Ovary (tissue), 9 donors: ENCODE data around the gene OR52A1. TPM values are rescaled to one million over a fixed set of nuclear protein-coding genes. Genes with fewer than 3 reads are reported as not detected.

Experiments used
- DNase-seq, 5 donors: peaks; one replicate each; pipeline ENCODE4 v3.0.0-alpha.2; 2019 to 2020
- H3K27ac ChIP-seq, 2 donors: fragments of 200-600 bp; one replicate each; pipeline versions ENCODE4 v1.5.1 to v1.8.0; 2019 to 2022
- H3K27me3 ChIP-seq: fragments of 200-600 bp; one replicate; pipeline ENCODE4 v1.8.0; 2022
- H3K36me3 ChIP-seq: fragments of 200-600 bp; sonication (generic); one replicate; pipeline ENCODE4 v1.5.1; 2019
- H3K4me1 ChIP-seq: one replicate; pipeline ENCODE4 v1.8.1; 2013; ENCODE audit warnings: mild to moderate bottlenecking, moderate library complexity; ENCODE audit not compliant: insufficient read depth
- H3K4me3 ChIP-seq: fragments of 200-600 bp; sonication (generic); one replicate; pipeline ENCODE4 v1.5.1; 2017
- H3K9me3 ChIP-seq, 2 donors: fragments of 200-600 bp in 1 of 2; sonication (generic) in 1 of 2; one replicate each; pipeline versions ENCODE4 v1.5.1 to v1.8.1; 2013 to 2019; ENCODE audit warnings: mild to moderate bottlenecking in 1 of 2, moderate library complexity in 1 of 2
- EP300 ChIP-seq: sonication (generic); formaldehyde crosslinking; IDR thresholded peaks from one replicate; pipeline ENCODE4 v1.6.1; 2017; ENCODE audit warnings: antibody characterized with exemption
- POLR2A ChIP-seq: fragments of 450-650 bp; IDR thresholded peaks from one replicate; pipeline ENCODE4 v1.6.1; 2017; ENCODE audit warnings: antibody characterized with exemption, mild to moderate bottlenecking, moderate library complexity
- WGBS, 3 donors: extraction: QIAGEN DNeasy Blood & Tissue Kit in 1 of 3; methylation state at CpG; one replicate each; pipeline versions ENCODE4 v1.1.5 to v1.1.7; 2013 to 2017; 5-methylcytosine and 5-hydroxymethylcytosine counted together
- intact Hi-C, 4 donors: fragments of 100-400 bp; cut with DNase I; formaldehyde crosslinking; loops; one replicate each; pipeline versions ENCODE4 v1.11.0 to v1.15.1; 2022 to 2023
- polyA plus RNA-seq, 2 donors: library from polyadenylated mRNA; stranded (reverse); fragments of 200-250 nt in 1 of 2; fragments of 350-450 nt in 1 of 2; fragmentation: Illumina TruSeq in 1 of 2; extraction: RNeasy Lipid Tissue Mini Kit (QIAGEN cat#74804) in 1 of 2; gene quantifications; one replicate each; pipeline ENCODE4 v1.2.3, GENCODE V29; 2013 to 2014
- total RNA-seq, 7 donors: library from RNA; depleted of rRNA in 2 of 7; stranded (reverse); fragments of >200 nt in 2 of 7; fragmentation: NEBNext Ultra II Directional in 3 of 7; extraction: Animal tissue kit (Norgen Biotek cat#: 25700) in 3 of 7; gene quantifications; one replicate each; pipeline versions ENCODE4 v1.1.0 to v1.2.4, GENCODE V29; 2016 to 2023
- TF ChIP-seq, protein P1 (sequence below), 3 donors: fragments of 450-650 bp in 2 of 3; fragments of 200-600 bp in 1 of 3; IDR thresholded peaks; one replicate each; pipeline versions ENCODE4 v1.5.1 to v1.8.0; 2016 to 2022; ENCODE audit warnings: antibody characterized with exemption in 3 of 3, mild to moderate bottlenecking in 1 of 3
- donor health status: DM: no; HTN: no; CAD: no; lungs with moderate emphysema.
- donor health status: DM: no; HTN: no; CAD: no.
- donor health status: Bipolar disorder and iron deficiency.
- donor health status: DM: yes; HTN: yes; CAD: no.
- donor health status: DM: no; HTN: no; CAD: no.
- donor health status: DM: yes; HTN: yes; CAD: no.

Gene OR52A1
- total and polyA plus RNA-seq, 9 donors, result 0.02 TPM; not detected in 8

GRCh38 chr11:5115339-5115738 is 39.2 kb downstream of the OR52A1 start:
- DNase-seq, result no peak
- no peak overlapping the region for H3K27ac ChIP-seq
- no peak for TF ChIP-seq EP300
- no peaks in the 10 kb centered on the region for H3K9me3 ChIP-seq
- H3K27me3 ChIP-seq, result no peaks in the 10 kb centered on the region
- intact Hi-C loops, result no loop called here
- WGBS, 3 donors, result 69 to 83% (median 71%) methylated on average over 3 of the region's 3 CpGs
- no peaks in the 10 kb centered on the region for H3K36me3 ChIP-seq
- H3K4me3 ChIP-seq, result no peak overlapping the region
- no peaks in the 10 kb centered on the region for H3K4me1 ChIP-seq

DNA sequence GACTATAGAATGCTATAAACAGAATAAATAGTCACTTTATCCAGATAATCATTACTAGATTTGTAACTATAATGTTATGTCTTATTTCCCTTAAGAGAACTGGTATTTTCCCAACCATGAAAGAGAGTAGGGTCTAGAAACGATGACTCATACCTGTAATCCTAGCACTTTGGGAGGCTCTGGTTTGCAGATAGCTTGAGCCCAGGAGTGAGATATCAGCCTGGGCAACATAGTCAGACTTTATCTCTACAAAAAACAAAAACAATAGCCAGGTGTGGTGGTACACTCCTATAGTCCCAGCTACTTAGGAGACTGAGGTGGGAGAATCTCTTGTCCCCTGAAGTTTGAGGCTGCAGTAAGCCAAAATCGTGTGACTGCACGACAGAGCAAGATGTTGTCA is 47.3 kb downstream of the OR52A1 start:
- no peaks in the 10 kb centered on the region for H3K4me1 ChIP-seq
- intact Hi-C loops, result no loop called here
- DNase-seq, result no peak
- H3K36me3 ChIP-seq, result no peaks in the 10 kb centered on the region
- no peaks in the 10 kb centered on the region for H3K27me3 ChIP-seq
- H3K27ac ChIP-seq, result no peak overlapping the region
- 56 to 66% (median 60%) methylated on average over 3 of the region's 3 CpGs for WGBS, 3 donors
- no peak overlapping the region for H3K4me3 ChIP-seq
- no peaks in the 10 kb centered on the region for H3K9me3 ChIP-seq
- TF ChIP-seq EP300, result no peak
- no peak for TF ChIP-seq POLR2A
- TF ChIP-seq, protein P1, sequence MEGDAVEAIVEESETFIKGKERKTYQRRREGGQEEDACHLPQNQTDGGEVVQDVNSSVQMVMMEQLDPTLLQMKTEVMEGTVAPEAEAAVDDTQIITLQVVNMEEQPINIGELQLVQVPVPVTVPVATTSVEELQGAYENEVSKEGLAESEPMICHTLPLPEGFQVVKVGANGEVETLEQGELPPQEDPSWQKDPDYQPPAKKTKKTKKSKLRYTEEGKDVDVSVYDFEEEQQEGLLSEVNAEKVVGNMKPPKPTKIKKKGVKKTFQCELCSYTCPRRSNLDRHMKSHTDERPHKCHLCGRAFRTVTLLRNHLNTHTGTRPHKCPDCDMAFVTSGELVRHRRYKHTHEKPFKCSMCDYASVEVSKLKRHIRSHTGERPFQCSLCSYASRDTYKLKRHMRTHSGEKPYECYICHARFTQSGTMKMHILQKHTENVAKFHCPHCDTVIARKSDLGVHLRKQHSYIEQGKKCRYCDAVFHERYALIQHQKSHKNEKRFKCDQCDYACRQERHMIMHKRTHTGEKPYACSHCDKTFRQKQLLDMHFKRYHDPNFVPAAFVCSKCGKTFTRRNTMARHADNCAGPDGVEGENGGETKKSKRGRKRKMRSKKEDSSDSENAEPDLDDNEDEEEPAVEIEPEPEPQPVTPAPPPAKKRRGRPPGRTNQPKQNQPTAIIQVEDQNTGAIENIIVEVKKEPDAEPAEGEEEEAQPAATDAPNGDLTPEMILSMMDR (IDR thresholded peaks at IDR 0.05), result no peak

DNA sequence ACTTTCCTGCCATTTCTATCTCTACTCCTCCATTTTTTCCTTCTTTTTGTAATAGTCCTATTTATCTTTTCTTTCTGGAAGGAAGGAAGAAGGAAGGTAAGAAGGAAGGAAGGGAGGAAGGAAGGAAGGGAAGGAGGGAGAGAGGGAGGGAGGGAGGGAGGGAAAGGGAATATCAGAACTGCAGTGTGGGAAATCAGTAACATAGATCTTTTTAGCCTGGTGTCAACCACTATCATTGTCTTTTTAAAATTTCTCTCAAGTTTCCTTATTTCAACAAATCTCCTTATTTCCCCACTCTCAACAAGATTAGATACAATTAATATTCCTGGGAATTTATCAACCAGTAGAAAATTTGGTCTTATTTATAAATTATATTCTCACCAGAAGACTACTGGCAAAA is 51.5 kb downstream of the OR52A1 start:
- TF ChIP-seq EP300 (no peak), POLR2A (no peak)
- TF ChIP-seq, protein P1 (IDR thresholded peaks at IDR 0.05), result no peak
- Histone ChIP-seq H3K4me3 (no peak overlapping the region), H3K27me3 (no peaks in the 10 kb centered on the region), H3K27ac (no peak overlapping the region), H3K4me1 (no peaks in the 10 kb centered on the region), H3K9me3 (no peaks in the 10 kb centered on the region), H3K36me3 (no peaks in the 10 kb centered on the region)
- intact Hi-C loops, result no loop called here
- no peak for DNase-seq

GRCh38 chr11:5102246-5102645 is 52.3 kb downstream of the OR52A1 start:
- WGBS, 3 donors, result 11 to 27% (median 19%) methylated on average over 2 of the region's 2 CpGs
- no peaks in the 10 kb centered on the region for H3K27me3 ChIP-seq
- no peaks in the 10 kb centered on the region for H3K4me1 ChIP-seq
- intact Hi-C loops, result no loop called here
- H3K4me3 ChIP-seq, result no peak overlapping the region
- TF ChIP-seq, protein P1 (IDR thresholded peaks at IDR 0.05), result no peak
- TF ChIP-seq EP300 (no peak), POLR2A (no peak)
- no peak overlapping the region for H3K27ac ChIP-seq
- no peak for DNase-seq
- H3K36me3 ChIP-seq, result no peaks in the 10 kb centered on the region
- no peaks in the 10 kb centered on the region for H3K9me3 ChIP-seq

- TF ChIP-seq, protein P1 (IDR thresholded peaks at IDR 0.05), result no peak
- TF ChIP-seq EP300 (no peak), POLR2A (no peak)
- intact Hi-C loops, result no loop called here
- WGBS, 3 donors, result 61 to 79% (median 70%) methylated on average over 2 of the region's 2 CpGs
- Histone ChIP-seq H3K4me3 (no peak overlapping the region), H3K4me1 (no peaks in the 10 kb centered on the region), H3K36me3 (no peaks in the 10 kb centered on the region), H3K27me3 (no peaks in the 10 kb centered on the region), H3K27ac (no peak overlapping the region), H3K9me3 (no peaks in the 10 kb centered on the region)
- no peak for DNase-seq
Observed at GRCh38 chr11:5096011-5096410, 58.5 kb downstream of the OR52A1 start.

Other genes starting within 250 kb of the OR52A1 start
- not detected for gene OR51G2, start 235.4 kb downstream of the OR52A1 start, total RNA-seq
- not detected for gene OR51G2, start 235.4 kb downstream of the OR52A1 start, polyA plus RNA-seq
- not detected for gene OR51G1, start 230.4 kb downstream of the OR52A1 start, total RNA-seq
- not detected for gene OR51G1, start 230.4 kb downstream of the OR52A1 start, polyA plus RNA-seq
- gene OR51A4, start 207.2 kb downstream of the OR52A1 start, total RNA-seq, result not detected
- gene OR51A4, start 207.2 kb downstream of the OR52A1 start, polyA plus RNA-seq, result not detected
- not detected for gene OR51A2, start 199.0 kb downstream of the OR52A1 start, total RNA-seq
- not detected for gene OR51A2, start 199.0 kb downstream of the OR52A1 start, polyA plus RNA-seq
- gene OR51L1, start 159.9 kb downstream of the OR52A1 start, total RNA-seq, result not detected
- gene OR51L1, start 159.9 kb downstream of the OR52A1 start, polyA plus RNA-seq, result not detected
- not detected for gene OR52J3, start 108.2 kb downstream of the OR52A1 start, total RNA-seq
- not detected for gene OR52J3, start 108.2 kb downstream of the OR52A1 start, polyA plus RNA-seq
- gene OR52E2, start 95.1 kb downstream of the OR52A1 start, total RNA-seq, result not detected
- not detected for gene OR52E2, start 95.1 kb downstream of the OR52A1 start, polyA plus RNA-seq
- gene OR52E1, start 85.2 kb downstream of the OR52A1 start, total RNA-seq, result not detected
- gene OR52E1, start 85.2 kb downstream of the OR52A1 start, polyA plus RNA-seq, result not detected
- not detected for gene OR52A5, start 16.4 kb downstream of the OR52A1 start, total RNA-seq
- not detected for gene OR52A5, start 16.4 kb downstream of the OR52A1 start, polyA plus RNA-seq
- not detected for gene OR51V1, start 45.9 kb upstream of the OR52A1 start, total RNA-seq
- gene OR51V1, start 45.9 kb upstream of the OR52A1 start, polyA plus RNA-seq, result not detected
- gene HBB, start 72.3 kb upstream of the OR52A1 start, total RNA-seq, result 100 to 1,000 TPM in 4 of 7 donors, 10 to 100 TPM in 2, 1 to 10 TPM in 1; 9.1 to 393 (median 118) TPM
- gene HBB, start 72.3 kb upstream of the OR52A1 start, polyA plus RNA-seq, result 100 to 1,000 TPM in 1 of 2 donors, 10 to 100 TPM in 1; 24.7 to 211 TPM
- 1 to 10 TPM in 2 of 7 donors, not detected in 5; 2.4 to 3.2 TPM for gene HBD, start 79.7 kb upstream of the OR52A1 start, total RNA-seq
- gene HBD, start 79.7 kb upstream of the OR52A1 start, polyA plus RNA-seq, result not detected
- 1 to 10 TPM in 1 of 7 donors, not detected in 6; 3.7 TPM for gene HBG1, start 95.1 kb upstream of the OR52A1 start, total RNA-seq
- gene HBG1, start 95.1 kb upstream of the OR52A1 start, polyA plus RNA-seq, result not detected
- gene HBG2, start 100.0 kb upstream of the OR52A1 start, total RNA-seq, result 1 to 10 TPM in 2 of 7 donors, under 1 TPM in 3, not detected in 2; 0.37 to 9.7 (median 0.53) TPM
- under 1 TPM in 1 of 2 donors, not detected in 1; 0.73 TPM for gene HBG2, start 100.0 kb upstream of the OR52A1 start, polyA plus RNA-seq
- 1 to 10 TPM in 1 of 7 donors, under 1 TPM in 2, not detected in 4; 0.61 to 2.2 (median 0.63) TPM for gene HBE1, start 115.2 kb upstream of the OR52A1 start, total RNA-seq
- gene HBE1, start 115.2 kb upstream of the OR52A1 start, polyA plus RNA-seq, result under 1 TPM in 1 of 2 donors, not detected in 1; 0.38 TPM
- under 1 TPM in 4 of 7 donors, not detected in 3; 0.25 to 0.63 (median 0.46) TPM for gene OR51B4, start 147.2 kb upstream of the OR52A1 start, total RNA-seq
- gene OR51B4, start 147.2 kb upstream of the OR52A1 start, polyA plus RNA-seq, result not detected
- 1 to 10 TPM in 1 of 7 donors, under 1 TPM in 4, not detected in 2; 0.27 to 1.7 (median 0.38) TPM for gene OR51B2, start 169.5 kb upstream of the OR52A1 start, total RNA-seq
- not detected for gene OR51B2, start 169.5 kb upstream of the OR52A1 start, polyA plus RNA-seq
- 1 to 10 TPM in 4 of 7 donors, under 1 TPM in 3; 0.56 to 2.1 (median 1.1) TPM for gene OR51B5, start 188.8 kb upstream of the OR52A1 start, total RNA-seq
- gene OR51B5, start 188.8 kb upstream of the OR52A1 start, polyA plus RNA-seq, result under 1 TPM; 0.30 to 0.47 TPM
- gene OR51B6, start 196.8 kb upstream of the OR52A1 start, total RNA-seq, result not detected
- gene OR51B6, start 196.8 kb upstream of the OR52A1 start, polyA plus RNA-seq, result not detected
- gene OR51M1, start 229.1 kb upstream of the OR52A1 start, total RNA-seq, result under 1 TPM in 1 of 7 donors, not detected in 6; 0.12 TPM
- gene OR51M1, start 229.1 kb upstream of the OR52A1 start, polyA plus RNA-seq, result under 1 TPM in 1 of 2 donors, not detected in 1; 0.08 TPM